Small intestine (tissue), 7 donors: Measurements from ENCODE around the gene EEPD1. TPM values are rescaled to one million over a fixed set of nuclear protein-coding genes. Genes with fewer than 3 reads are reported as not detected.
A peak's percentile ranks its signal among the peaks of the same experiment; 100 is the strongest.
"Not testable (repeated sequence)": the region's sequence is repeated elsewhere in the genome, so short reads cannot be mapped to it uniquely, and the experiment has no call there.

ENCODE experiments used
- DNase-seq, 2 donors: peaks; one replicate each; pipeline versions ENCODE4 v3.0.0 to v3.0.0-alpha.2; 2013
- FAIRE-seq: peaks from 2 replicates; lab custom pipeline; 2012; peaks lifted over from hg19 to GRCh38; lab: Jason Lieb, UNC
- H3K27ac ChIP-seq, 3 donors: one replicate each; pipeline ENCODE4 v1.5.1; 2013; ENCODE audit warnings: low read length in 2 of 3, mild to moderate bottlenecking in 2 of 3, control low read depth in 1 of 3, inconsistent platforms in 1 of 3, low read depth in 1 of 3, moderate library complexity in 1 of 3
- H3K27me3 ChIP-seq, 3 donors: one replicate each; pipeline ENCODE4 v1.6.1; 2013; ENCODE audit warnings: low read length in 3 of 3, inconsistent platforms in 1 of 3; ENCODE audit not compliant: control insufficient read depth in 3 of 3, insufficient read depth in 3 of 3
- H3K36me3 ChIP-seq, 3 donors: one replicate each; pipeline ENCODE4 v1.6.1; 2013; ENCODE audit warnings: low read length in 3 of 3, inconsistent platforms in 1 of 3, low read depth in 1 of 3, mild to moderate bottlenecking in 1 of 3, moderate library complexity in 1 of 3; ENCODE audit not compliant: control insufficient read depth in 3 of 3, insufficient read depth in 2 of 3
- H3K4me1 ChIP-seq, 3 donors: one replicate each; pipeline ENCODE4 v1.6.1; 2013; ENCODE audit warnings: low read length in 2 of 3, inconsistent platforms in 1 of 3, low read depth in 1 of 3, mild to moderate bottlenecking in 1 of 3, moderate library complexity in 1 of 3; ENCODE audit not compliant: control insufficient read depth in 3 of 3, insufficient read depth in 2 of 3
- H3K4me3 ChIP-seq, 3 donors: one replicate each; pipeline ENCODE4 v1.5.1; 2013; ENCODE audit warnings: low read length in 3 of 3, control low read depth in 1 of 3, inconsistent platforms in 1 of 3, low read depth in 1 of 3, mild to moderate bottlenecking in 1 of 3, moderate library complexity in 1 of 3
- H3K9me3 ChIP-seq, 2 donors: one replicate each; pipeline ENCODE4 v1.6.1; 2013; ENCODE audit warnings: low read depth in 1 of 2, low read length in 1 of 2; ENCODE audit not compliant: control insufficient read depth in 2 of 2, insufficient read depth in 1 of 2
- WGBS, 3 donors: extraction: QIAGEN DNeasy Blood & Tissue Kit; methylation state at CpG; one replicate each; pipeline ENCODE4 v1.1.7; 2013; 5-methylcytosine and 5-hydroxymethylcytosine counted together
- polyA plus RNA-seq, 4 donors: library from polyadenylated mRNA; stranded (reverse) in 3 of 4; unstranded in 1 of 4; fragments of 200-250 nt in 3 of 4; fragments of 120-200 nt in 1 of 4; gene quantifications; one replicate each; pipeline versions ENCODE4 v1.2.1 to v1.2.3, GENCODE V29; 2013
- donor health status: healthy with polysubstance abuse.
- donor health status: control.
- donor health status: control.
- donor health status: Bipolar disorder and iron deficiency.
- donor health status: healthy.

The EEPD1 gene
- polyA plus RNA-seq, 4 donors: 6.9 to 175 (median 86.3) TPM

DNA sequence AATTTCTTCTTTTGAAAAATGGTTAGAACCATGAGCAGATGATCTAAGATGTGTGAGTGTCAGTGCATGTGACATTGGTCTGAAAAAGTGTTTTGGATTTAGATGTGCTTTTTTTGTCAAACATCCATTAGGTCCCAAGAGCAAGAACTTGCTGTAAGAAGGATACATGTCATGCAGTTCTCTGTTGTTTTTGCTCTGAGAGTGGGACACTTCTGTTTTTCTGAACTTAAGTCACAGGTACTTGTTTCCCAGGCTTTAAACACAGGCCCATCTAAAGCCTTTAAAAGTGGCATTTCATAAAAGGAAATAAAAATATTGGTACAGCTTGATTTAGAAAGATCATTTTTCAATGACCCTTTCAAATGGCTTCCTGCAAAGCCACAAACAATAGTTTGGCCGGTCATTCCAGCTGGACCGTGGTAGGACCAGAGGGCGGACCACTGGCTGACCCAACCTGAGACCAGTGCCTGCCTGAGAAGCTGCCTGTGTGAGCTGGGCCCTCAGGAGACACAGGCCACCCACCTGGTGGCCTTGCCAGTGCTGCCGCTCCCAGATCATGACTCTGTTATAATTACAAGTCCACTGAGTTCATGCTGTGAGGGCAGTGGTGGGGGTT, 92.7 kb downstream of the EEPD1 start:
- no peaks in the 10 kb centered on the region for H3K4me1 ChIP-seq
- WGBS, 3 donors: 82 to 95% (median 84%) methylated on average over 4 of the region's 4 CpGs
- H3K4me3 ChIP-seq: no peak overlapping the region
- FAIRE-seq (no peak), DNase-seq (no peak)
- no peaks in the 10 kb centered on the region for H3K27me3 ChIP-seq
- H3K36me3 ChIP-seq: no peaks in the 10 kb centered on the region
- no peaks in the 10 kb centered on the region for H3K9me3 ChIP-seq
- H3K27ac ChIP-seq: no peak overlapping the region

DNA sequence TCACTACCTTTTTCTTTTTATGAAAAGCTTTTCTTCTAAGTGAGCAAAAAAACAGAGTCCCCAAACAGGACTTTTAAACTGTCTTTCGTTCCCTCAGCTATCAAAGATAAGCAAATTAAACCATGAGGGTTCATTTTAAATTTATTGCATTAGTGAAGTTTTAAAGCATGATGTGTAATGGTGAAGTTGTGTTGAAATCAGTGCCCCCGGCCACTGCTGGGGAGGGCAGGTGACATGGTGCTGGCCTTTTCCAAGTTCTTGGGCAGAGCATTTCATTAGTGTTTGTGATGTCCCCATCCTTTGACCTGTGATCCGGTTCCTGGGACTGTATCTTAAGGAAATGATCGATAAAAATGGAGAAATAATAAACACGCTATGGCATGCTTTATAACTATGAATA, 96.0 kb downstream of the EEPD1 start:
- no peak overlapping the region for H3K27ac ChIP-seq
- WGBS, 3 donors: 74 to 85% (median 79%) methylated on average over 5 of the region's 5 CpGs
- H3K36me3 ChIP-seq: no peaks in the 10 kb centered on the region
- no peaks in the 10 kb centered on the region for H3K4me1 ChIP-seq
- H3K27me3 ChIP-seq: no peaks in the 10 kb centered on the region
- no peak overlapping the region for H3K4me3 ChIP-seq
- no peaks in the 10 kb centered on the region for H3K9me3 ChIP-seq
- FAIRE-seq (no peak), DNase-seq (no peak)

DNA sequence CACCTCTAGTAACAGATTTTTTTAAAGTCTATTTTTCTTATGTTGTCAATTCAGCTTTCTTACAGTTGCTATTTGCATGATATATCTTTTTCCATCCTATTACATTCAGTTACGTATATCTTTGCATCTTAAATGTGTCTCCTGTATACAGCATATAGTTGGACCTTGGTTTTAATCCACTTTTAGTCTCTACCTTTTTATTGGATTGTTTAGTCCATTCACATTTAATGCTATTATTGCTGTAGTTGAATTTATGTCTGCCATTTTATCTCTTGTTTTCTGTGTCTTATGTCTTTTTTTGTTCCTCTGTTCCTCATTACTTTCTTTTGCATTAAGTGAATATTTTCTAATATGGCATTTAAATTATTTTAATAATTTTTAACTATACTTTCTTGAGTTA, 100.6 kb downstream of the EEPD1 start:
- no peaks in the 10 kb centered on the region for H3K27me3 ChIP-seq
- DNase-seq (no peak), FAIRE-seq (no peak)
- H3K27ac ChIP-seq: no peak overlapping the region
- H3K4me1 ChIP-seq: no peaks in the 10 kb centered on the region
- no peaks in the 10 kb centered on the region for H3K9me3 ChIP-seq
- no peak overlapping the region for H3K4me3 ChIP-seq
- WGBS, 3 donors: 97 to 100% (median 98%) methylated on average over 1 of the region's 1 CpG
- H3K36me3 ChIP-seq: no peaks in the 10 kb centered on the region

DNA sequence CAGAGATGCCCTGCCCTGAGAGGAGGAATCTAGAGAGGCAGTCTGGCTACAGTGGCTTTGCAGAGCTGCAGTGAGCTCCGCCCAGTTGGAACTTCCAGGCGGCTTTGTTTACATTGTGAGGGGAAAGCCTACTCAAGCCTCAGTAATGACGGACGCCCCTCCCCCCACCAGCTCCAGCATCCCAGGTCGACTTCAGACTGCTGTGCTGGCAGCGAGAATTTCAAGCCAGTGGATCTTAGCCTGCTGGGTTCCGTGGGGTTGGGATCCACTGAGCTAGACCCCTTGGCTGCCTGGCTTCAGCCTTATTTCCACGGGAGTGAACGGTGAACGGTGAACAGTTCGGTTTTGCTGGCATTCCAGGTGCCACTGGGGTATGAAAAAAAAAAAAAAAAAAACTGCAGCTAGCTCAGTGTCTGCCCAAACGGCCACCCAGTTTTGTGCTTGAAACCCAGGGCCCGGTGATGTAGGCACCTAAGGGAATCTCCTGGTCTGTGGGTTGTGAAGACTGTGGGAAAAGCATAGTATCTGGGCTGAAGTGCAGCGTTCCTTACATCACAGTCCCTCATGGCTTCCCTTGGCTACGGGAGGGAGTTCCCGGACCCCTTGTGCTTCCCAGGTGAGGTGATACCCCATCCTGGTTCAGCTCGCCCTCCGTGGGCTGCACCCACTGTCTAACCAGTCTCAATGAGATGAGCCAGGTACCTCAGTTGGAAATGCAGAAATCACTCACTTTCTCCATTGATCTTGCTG, 105.6 kb downstream of the EEPD1 start:
- H3K27me3 ChIP-seq, H3K4me1 ChIP-seq, H3K9me3 ChIP-seq, H3K36me3 ChIP-seq, FAIRE-seq, H3K4me3 ChIP-seq: not testable (repeated sequence)
- H3K27ac ChIP-seq: peak overlapping the region in 1 of 3 donors; percentile 62
- DNase-seq: peak; percentile 84 to 90
- 28 to 47% (median 29%) methylated on average over 17 to 18 of the region's 18 CpGs for WGBS, 3 donors

DNA sequence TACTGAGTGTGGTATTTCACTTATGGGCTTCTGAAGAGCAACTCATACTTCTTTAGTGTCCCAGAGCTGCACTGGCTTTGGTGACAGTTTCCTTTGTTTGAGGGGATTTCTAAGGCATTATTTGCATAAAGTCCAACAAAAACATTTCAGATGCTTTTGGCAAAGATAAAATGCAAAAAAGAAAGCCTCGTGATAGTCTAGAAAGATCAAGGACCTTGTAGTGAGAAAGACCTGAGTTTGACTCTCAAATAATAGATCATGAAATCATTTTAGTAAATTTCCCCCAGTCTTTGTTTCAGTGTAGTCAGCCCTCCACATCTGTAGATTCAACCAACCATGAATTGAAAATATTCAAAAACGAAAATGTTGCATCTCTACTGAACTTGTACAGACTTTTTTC, 107.4 kb downstream of the EEPD1 start:
- 64 to 85% (median 68%) methylated on average over 2 of the region's 2 CpGs for WGBS, 3 donors
- Histone ChIP-seq H3K9me3 (peaks cover 0 to 7% of the 10 kb centered on the region in 2 donors), H3K4me1 (peaks cover 0 to 12% (median 10%) of the 10 kb centered on the region in 3 donors), H3K27me3 (no peaks in the 10 kb centered on the region), H3K4me3 (no peak overlapping the region), H3K27ac (no peak overlapping the region), H3K36me3 (no peaks in the 10 kb centered on the region)
- no peak for FAIRE-seq
- DNase-seq: no peak

DNA sequence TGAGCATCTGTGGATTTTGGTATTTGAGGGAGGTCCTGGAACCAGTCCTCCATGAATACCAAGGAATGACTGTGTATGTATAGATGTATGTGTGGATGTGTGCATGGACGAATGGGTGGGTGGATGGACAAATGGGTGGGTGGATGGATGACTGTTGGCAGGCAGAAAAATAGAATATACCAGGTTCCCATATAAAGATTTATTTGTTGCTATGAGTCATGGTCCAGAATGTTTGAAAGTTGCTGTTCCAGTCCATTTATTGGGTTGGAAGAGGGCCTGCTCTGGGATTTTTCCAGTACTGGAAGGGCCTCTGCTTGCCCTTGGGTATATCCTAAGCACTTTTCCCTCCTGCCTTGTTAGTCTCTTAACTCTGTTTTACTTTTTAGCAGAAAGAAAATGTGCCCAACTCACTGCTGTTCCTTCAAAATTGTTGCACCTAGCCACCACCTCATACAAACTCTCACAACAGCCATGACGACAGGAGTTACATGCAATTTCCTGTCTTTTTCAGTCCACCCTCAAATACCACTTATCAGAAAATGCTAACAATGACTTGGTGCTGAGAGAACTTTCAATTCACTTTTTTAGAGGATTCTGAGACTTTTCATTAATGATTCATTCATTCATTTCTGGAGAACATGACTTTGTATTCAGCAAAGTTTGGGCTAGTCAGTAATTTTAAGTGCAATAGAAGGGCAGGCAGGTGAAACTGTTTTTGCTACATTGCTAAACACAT, 108.1 kb downstream of the EEPD1 start:
- H3K27me3 ChIP-seq: no peaks in the 10 kb centered on the region
- H3K27ac ChIP-seq: no peak overlapping the region
- DNase-seq (no peak), FAIRE-seq (no peak)
- peaks cover 0 to 7% of the 10 kb centered on the region in 2 donors for H3K9me3 ChIP-seq
- 54 to 83% (median 81%) methylated on average over 2 of the region's 2 CpGs for WGBS, 3 donors
- no peak overlapping the region for H3K4me3 ChIP-seq
- H3K36me3 ChIP-seq: no peaks in the 10 kb centered on the region
- H3K4me1 ChIP-seq: peaks cover 0 to 12% (median 10%) of the 10 kb centered on the region in 3 donors

DNA sequence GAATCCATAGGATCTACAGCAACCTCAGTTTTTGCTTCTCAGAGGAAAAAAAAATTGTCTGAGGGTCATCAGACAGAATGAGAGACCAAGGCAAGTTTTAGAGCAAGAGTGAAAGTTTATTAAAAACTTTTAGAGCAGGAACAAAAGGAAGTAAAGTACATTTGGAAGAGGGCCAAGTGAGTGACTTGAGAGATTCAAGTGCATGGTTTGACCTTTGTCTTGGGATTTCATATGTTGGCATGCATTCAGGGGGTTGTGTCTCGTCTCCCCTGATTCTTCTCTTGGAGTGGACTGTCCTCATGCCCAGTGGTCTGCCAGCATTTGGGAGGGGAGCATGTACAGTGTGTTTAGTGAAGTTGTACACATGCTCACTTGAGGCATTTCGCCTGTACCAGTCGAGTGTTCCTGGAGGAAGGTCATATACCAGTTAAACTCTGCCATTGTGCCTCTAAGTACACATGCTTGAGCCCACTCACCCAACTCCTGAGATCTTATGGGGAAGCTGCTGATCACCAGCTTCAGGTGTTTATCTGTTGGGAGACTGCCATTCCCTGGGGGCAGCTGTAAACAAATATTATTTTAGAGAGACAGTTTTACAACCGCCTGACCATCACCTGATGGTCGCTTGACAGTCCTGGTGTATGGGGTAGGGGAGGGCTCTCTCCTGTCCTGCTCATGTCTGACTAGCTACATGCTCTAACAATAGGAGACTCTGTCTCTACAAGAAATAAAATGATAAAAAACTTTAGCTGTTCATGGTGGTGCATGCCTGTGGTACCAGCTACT, 109.4 kb downstream of the EEPD1 start:
- 53 to 71% (median 61%) methylated on average over 5 of the region's 5 CpGs for WGBS, 3 donors
- no peaks in the 10 kb centered on the region for H3K27me3 ChIP-seq
- H3K4me3 ChIP-seq: no peak overlapping the region
- H3K9me3 ChIP-seq: peaks cover 0 to 7% of the 10 kb centered on the region in 2 donors
- peaks cover 0 to 12% (median 10%) of the 10 kb centered on the region in 3 donors for H3K4me1 ChIP-seq
- DNase-seq (peak in 1 of 2 donors; percentile 86), FAIRE-seq (no peak)
- H3K36me3 ChIP-seq: no peaks in the 10 kb centered on the region
- H3K27ac ChIP-seq: peak overlapping the region in 2 of 3 donors; percentile 41 to 45

DNA sequence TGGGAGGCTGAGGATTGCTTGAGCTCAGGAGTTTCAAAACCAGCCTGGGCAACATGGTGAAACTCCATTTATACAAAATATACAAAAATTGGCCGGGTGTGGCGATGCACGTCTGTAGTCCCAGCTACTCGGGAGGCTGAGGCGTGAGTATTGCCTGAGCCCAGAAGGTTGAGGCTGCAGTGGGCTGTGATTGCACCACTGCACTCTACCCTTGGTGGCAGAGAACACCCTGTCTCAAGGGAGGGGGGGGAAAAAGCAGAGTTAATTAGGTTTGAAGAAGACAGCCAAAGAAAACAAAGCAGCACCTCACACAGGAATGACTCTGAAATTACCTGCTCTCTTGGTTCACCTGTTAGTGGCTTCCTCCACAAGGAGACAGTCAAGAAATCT, 110.0 kb downstream of the EEPD1 start:
- 88 to 96% (median 92%) methylated on average over 5 of the region's 5 CpGs for WGBS, 3 donors
- Histone ChIP-seq H3K36me3 (no peaks in the 10 kb centered on the region), H3K27me3 (no peaks in the 10 kb centered on the region), H3K27ac (no peak overlapping the region), H3K4me1 (peaks cover 0 to 12% (median 10%) of the 10 kb centered on the region in 3 donors), H3K4me3 (no peak overlapping the region), H3K9me3 (peaks cover 0 to 7% of the 10 kb centered on the region in 2 donors)
- no peak for FAIRE-seq
- no peak for DNase-seq
